Measurements from ENCODE around the gene PINLYP.

The PINLYP gene

DNA sequence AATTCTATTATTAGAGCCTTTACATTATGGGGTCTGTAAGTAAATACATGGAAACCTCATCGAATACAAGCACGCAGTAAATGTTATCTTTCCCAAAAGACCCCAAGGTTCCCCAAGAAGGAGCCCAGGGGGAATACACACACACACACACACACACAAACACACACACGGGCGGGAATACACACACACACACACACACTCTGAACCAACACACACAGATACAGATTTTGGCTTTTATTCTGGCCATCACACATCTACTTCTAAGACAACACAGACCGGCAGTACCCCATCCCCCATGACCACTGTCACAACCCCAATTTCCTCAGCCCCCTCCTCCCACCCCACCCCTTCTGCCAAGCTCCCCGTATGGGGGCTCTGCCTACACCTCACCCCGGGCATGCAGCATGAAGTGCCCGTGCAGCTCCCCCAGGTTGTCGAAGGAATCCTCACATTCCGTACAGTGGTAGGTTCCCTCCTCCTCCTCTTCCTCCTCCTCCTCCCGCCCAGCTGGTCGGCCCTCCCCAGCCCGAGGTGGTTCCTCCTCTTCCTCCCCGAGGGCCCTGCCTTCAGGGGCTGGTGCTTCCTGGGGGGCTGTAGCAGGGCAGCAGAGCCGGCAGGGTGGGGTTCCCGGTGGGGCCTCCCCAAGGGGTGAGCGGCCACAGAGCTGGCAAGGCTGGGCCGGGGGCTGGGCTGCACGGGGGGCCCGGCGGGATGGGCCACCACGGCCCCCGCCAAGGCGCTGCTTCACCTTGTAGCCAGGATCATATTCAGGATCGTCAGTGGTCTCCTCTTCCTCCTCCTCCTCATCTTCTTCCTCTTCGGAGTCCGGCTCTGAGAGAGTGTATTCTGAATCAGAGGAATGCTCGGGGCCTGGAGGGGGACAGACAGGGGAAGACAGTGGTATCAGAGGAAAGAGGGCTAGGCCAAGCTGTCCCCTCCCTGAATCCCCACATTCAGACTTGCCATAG, 31.9 kb downstream of the PINLYP start:
- no peak for DNase-seq

DNA sequence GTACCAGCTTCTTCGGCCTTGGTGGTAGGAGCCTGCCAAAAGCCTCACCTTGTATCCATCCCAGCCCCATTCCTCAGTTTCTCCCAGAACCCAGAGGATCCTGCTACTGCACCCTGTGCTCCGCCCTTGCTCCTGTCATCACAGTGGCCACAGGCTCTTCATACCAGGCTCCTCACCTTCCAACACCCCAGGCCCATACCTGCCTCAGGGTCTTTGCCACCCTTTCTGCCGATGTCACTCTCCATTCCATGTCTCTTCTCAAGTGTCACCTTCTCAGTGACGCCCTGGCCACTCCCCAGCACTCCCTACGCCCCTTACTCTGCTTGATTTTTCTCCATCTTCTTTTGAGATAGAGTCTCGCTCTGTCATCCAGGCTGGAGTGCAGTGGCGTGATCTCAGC, 34.3 kb downstream of the PINLYP start:
- DNase-seq = no peak

DNA sequence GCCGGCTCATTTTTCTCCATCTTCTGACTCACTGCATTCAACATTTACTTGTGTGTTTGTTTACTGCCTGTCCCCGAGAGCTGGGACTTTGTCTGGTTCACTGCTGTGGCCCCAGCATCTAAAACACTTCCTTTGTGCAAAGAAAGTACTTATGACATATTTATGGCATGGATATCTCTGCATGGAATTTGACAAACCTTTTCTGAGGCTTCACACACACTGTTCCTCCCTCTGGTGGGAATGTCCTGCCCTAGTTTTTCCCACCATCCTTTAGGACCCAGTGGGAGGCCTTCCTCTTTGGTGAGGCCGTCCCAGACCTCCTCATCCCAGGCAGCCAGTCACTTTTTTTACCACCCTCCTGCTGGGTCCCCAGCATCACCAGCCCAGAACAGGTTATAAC, 34.9 kb downstream of the PINLYP start:
- no peak for DNase-seq

- no peak for DNase-seq
Measured at GRCh38 chr19:43611788-43612187, 36.2 kb downstream of the PINLYP start, which contains the start of gene SRRM5. SRRM5 (plus strand) TSS chr19:43612088; CDS start chr19:43612122, 34 bp downstream.

GRCh38 chr19:43612374-43612773, 36.8 kb downstream of the PINLYP start:
- DNase-seq = no peak

DNA sequence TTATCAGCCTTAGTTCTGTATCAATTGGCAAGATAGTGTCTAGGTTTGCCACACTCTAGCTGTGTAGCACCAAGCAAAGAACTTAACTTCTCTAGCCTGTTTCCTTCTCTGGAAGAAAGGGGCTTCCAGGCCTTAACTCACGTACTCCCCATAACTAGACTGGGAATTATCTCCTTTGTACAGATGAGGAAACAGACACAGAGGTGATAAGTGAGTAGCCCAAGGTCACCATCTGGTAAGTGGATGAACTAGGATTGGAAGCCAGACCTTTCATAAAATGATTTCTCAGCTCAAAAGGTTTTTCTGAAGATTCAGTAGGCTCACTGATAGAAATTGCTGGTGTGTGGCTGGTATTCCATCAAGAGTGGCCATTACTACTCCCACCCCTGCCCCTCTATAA, 40.7 kb downstream of the PINLYP start:
- DNase-seq = no peak

DNA sequence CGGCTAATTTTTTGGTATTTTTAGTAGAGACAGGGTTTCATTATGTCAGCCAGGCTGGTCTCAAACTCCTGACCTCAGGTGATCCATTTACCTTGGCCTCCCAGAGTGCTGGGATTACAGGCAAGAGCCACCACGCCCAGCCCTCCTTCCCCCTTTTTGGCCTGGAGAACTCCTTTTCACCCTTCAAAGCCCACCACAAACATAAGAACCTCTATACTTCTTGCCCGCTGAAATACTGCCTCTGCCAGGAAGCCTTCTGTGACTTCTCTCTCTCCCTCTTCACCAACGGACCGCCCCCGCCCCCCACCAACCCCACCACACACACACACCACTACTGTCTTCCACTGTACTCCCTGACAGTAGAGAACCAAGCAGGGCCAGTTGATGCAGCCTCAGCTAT, 41.4 kb downstream of the PINLYP start:
- no peak for DNase-seq

GRCh38 chr19:43618921-43619261, 43.3 kb downstream of the PINLYP start:
- DNase-seq = peak; percentile 49

- DNase-seq = peak; percentile 91
Measured at GRCh38 chr19:43619262-43620060, 43.9 kb downstream of the PINLYP start, which contains the start of gene ZNF428. ZNF428 (minus strand) TSS chr19:43619629; CDS start chr19:43614304, 5,325 bp downstream.

DNA sequence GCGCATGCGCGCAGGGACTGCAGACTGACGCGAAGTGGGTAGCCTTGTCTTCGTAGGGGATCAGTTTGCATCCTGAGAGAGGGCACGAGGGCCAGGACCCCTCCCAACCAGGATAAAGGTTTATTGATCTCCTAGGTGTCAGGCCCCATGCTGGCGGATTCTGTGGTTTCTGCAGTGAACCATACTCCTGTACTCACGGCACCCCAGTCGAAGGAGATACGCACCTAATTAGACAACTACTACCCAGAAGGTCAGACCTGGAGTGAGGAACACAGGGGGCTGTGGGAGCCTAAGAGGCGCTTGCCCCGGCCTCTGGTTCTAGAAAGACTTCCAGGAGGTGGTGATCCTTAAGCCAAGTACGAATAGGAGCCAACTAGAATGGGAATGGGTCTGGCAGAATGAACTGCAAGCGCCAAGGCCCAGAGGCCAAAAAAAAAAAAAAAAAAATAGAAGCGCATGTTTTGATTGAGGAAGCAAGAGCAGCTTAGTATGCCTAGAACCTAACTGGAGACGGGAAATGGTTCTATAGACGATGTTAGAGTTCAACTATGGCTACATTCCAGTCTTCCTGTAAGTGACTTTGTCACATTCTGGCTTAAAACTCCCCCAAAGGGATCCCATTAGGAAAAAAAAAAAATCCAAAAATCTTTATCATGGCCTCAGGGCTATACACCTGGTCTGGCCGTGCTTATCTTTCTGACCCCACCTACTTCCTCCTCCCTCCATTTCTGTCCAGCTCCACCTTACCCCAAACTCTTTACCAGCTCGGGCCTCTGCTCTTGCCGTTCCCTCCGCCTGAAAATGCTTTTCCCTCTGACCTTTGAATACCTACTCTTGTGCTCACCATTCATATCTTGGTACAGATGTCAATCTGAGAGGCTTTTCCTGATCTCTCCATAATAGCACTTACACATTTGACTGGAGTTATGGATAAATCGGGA, 44.7 kb downstream of the PINLYP start:
- DNase-seq = no peak

GRCh38 chr19:43622070-43622469, 46.5 kb downstream of the PINLYP start:
- DNase-seq = no peak

- DNase-seq = no peak
Measured at GRCh38 chr19:43622956-43623355, 47.4 kb downstream of the PINLYP start.

- no peak for DNase-seq
Measured at GRCh38 chr19:43623889-43624670, 48.5 kb downstream of the PINLYP start.

DNA sequence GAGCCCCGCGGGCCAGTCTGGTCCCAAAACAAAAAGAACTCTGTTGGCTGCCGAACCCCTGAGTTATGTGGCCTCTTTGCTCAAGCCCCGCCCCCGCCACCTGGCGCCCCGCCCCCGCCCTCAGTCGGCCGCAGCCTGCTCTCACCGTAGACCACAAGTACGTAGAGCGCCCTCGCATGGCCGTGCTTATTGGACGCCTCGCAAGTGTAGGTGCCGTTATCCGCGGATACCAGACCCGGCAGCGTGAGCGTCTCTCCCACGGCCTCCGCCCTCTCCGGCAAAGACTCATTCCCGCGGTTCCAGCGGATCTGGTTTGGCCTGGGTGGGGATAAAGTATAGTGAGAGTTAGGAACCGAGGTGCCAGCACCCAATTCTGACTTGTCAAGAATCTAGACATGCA, 49.3 kb downstream of the PINLYP start:
- peak; percentile 18 for DNase-seq

GRCh38 chr19:43625918-43626579, 50.4 kb downstream of the PINLYP start:
- peak; percentile 8 for DNase-seq

- DNase-seq = no peak
Measured at GRCh38 chr19:43626838-43627237, 51.2 kb downstream of the PINLYP start.

- no peak for DNase-seq
Measured at GRCh38 chr19:43628646-43629326, 53.2 kb downstream of the PINLYP start.

DNA sequence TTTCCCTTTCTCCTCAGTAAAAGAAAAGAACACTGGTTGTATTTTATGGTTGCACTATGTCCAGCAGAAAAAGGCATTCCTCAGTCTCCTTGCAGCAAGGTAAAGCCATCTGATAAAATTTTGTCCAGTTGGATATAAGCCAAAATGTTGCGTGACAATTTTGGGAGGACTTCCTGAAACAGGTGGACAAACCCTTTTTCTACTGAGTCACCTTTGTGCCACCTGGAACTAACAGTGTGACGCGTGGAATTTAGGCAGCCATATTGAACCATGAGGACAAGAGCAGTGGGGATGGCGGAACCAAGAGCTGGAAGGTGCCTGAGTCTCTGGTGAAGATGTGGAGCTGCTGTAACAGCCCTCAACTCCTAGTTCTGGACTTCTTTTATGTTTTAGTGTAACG, 55.9 kb downstream of the PINLYP start:
- no peak for DNase-seq
